H9 (cell line): ENCODE results near the gene BRD7. TPM values are rescaled to one million over a fixed set of nuclear protein-coding genes. Genes with fewer than 3 reads are reported as not detected.

Experiments
- DNase-seq: peaks from one replicate; pipeline ENCODE4 v3.0.0-alpha.2; 2017
- H2AFZ ChIP-seq: one replicate; pipeline ENCODE4 v1.6.1; 2013; ENCODE audit warnings: mild to moderate bottlenecking, low read length, control low read depth, moderate library complexity
- H2AK5ac ChIP-seq: 2 replicates; pipeline ENCODE4 v1.6.1; 2013; ENCODE audit warnings: low read length, control low read depth, mixed read lengths; ENCODE audit not compliant: insufficient read length
- H2BK120ac ChIP-seq: one replicate; pipeline ENCODE4 v1.6.1; 2013; ENCODE audit warnings: low read depth, mild to moderate bottlenecking, low read length, control low read depth, inconsistent platforms; ENCODE audit not compliant: poor library complexity, severe bottlenecking
- H2BK12ac ChIP-seq: 2 replicates; pipeline ENCODE4 v1.6.1; 2013; ENCODE audit warnings: low read length, control low read depth, mixed read lengths, low read depth; ENCODE audit not compliant: insufficient read length
- H2BK15ac ChIP-seq: 2 replicates; pipeline ENCODE4 v1.6.1; 2013; ENCODE audit warnings: low read depth, low read length, control low read depth
- H2BK20ac ChIP-seq: one replicate; pipeline ENCODE4 v1.6.1; 2013; ENCODE audit warnings: low read depth, mild to moderate bottlenecking, low read length, control low read depth, inconsistent platforms; ENCODE audit not compliant: poor library complexity, severe bottlenecking
- H2BK5ac ChIP-seq: 2 replicates; pipeline ENCODE4 v1.6.1; 2013; ENCODE audit warnings: low read length, control low read depth, mixed read lengths; ENCODE audit not compliant: insufficient read length
- H3K14ac ChIP-seq: 2 replicates; pipeline ENCODE4 v1.6.1; 2013; ENCODE audit warnings: low read length, control low read depth; ENCODE audit not compliant: insufficient read depth
- H3K18ac ChIP-seq: 2 replicates; pipeline ENCODE4 v1.6.1; 2013; ENCODE audit warnings: low read depth, mild to moderate bottlenecking, mixed read lengths, low read length, control low read depth; ENCODE audit not compliant: insufficient read length
- H3K23ac ChIP-seq: 2 replicates; pipeline ENCODE4 v1.6.1; 2013; ENCODE audit warnings: low read length, control low read depth, mixed read lengths, low read depth; ENCODE audit not compliant: insufficient read length
- H3K23me2 ChIP-seq: 2 replicates; pipeline ENCODE4 v1.6.1; 2013; ENCODE audit warnings: low read depth, mild to moderate bottlenecking, mixed read lengths, low read length, control low read depth; ENCODE audit not compliant: insufficient read length, poor library complexity, severe bottlenecking
- H3K27ac ChIP-seq: 2 replicates; pipeline ENCODE4 v1.5.1; 2013; ENCODE audit warnings: low read length, control low read depth, mixed read lengths, low read depth; ENCODE audit not compliant: insufficient read length
- H3K27me3 ChIP-seq: 2 replicates; pipeline ENCODE4 v1.6.1; 2013; ENCODE audit warnings: low read length, control low read depth, inconsistent platforms; ENCODE audit not compliant: insufficient read depth
- H3K4ac ChIP-seq: 2 replicates; pipeline ENCODE4 v1.6.1; 2013; ENCODE audit warnings: low read depth, mild to moderate bottlenecking, control low read depth, inconsistent platforms, low read length, moderate library complexity
- H3K4me1 ChIP-seq: 2 replicates; pipeline ENCODE4 v1.6.1; 2013; ENCODE audit warnings: low read length, control low read depth, inconsistent platforms; ENCODE audit not compliant: insufficient read depth
- H3K4me2 ChIP-seq: 2 replicates; pipeline ENCODE4 v1.6.1; 2013; ENCODE audit warnings: low read length, control low read depth, mixed read lengths; ENCODE audit not compliant: insufficient read length, insufficient read depth
- H3K56ac ChIP-seq: 2 replicates; pipeline ENCODE4 v1.6.1; 2013; ENCODE audit warnings: low read depth, mild to moderate bottlenecking, mixed read lengths, low read length, control low read depth; ENCODE audit not compliant: insufficient read length
- H3K79me1 ChIP-seq: 2 replicates; pipeline ENCODE4 v1.6.1; 2013; ENCODE audit warnings: low read depth, mild to moderate bottlenecking, moderate library complexity, low read length, control low read depth, inconsistent platforms; ENCODE audit not compliant: insufficient read depth, poor library complexity, severe bottlenecking
- H3K79me2 ChIP-seq: 2 replicates; pipeline ENCODE4 v1.6.1; 2013; ENCODE audit warnings: low read length, control low read depth, inconsistent platforms; ENCODE audit not compliant: insufficient read depth
- H3K9ac ChIP-seq: 2 replicates; pipeline ENCODE4 v1.6.1; 2013; ENCODE audit warnings: low read length, control low read depth, mixed read lengths; ENCODE audit not compliant: insufficient read length; ENCODE audit errors: extremely low read depth
- H3K9me3 ChIP-seq: one replicate; pipeline ENCODE4 v1.6.1; 2013; ENCODE audit warnings: low read depth, low read length, inconsistent platforms; ENCODE audit not compliant: control insufficient read depth
- H3T11ph ChIP-seq: one replicate; pipeline ENCODE4 v1.6.1; 2013; ENCODE audit warnings: mild to moderate bottlenecking, low read length, control low read depth, inconsistent platforms
- H4K20me1 ChIP-seq: one replicate; pipeline ENCODE4 v1.6.1; 2013; ENCODE audit not compliant: control insufficient read depth, insufficient read length, insufficient read depth
- H4K5ac ChIP-seq: 2 replicates; pipeline ENCODE4 v1.6.1; 2013; ENCODE audit warnings: low read depth, mild to moderate bottlenecking, mixed read lengths, low read length, control low read depth; ENCODE audit not compliant: insufficient read length
- H4K8ac ChIP-seq: replicated peaks from 2 replicates; pipeline ENCODE4 v1.6.1; 2013; ENCODE audit warnings: low read length, control low read depth, mixed read lengths, low read depth; ENCODE audit not compliant: insufficient read length
- H4K91ac ChIP-seq: 2 replicates; pipeline ENCODE4 v1.6.1; 2013; ENCODE audit warnings: low read depth, mild to moderate bottlenecking, moderate library complexity, mixed read lengths, low read length, control low read depth; ENCODE audit not compliant: insufficient read length
- H3K27ac Mint-ChIP-seq, 3 experiments: 2 replicates in 2 of 3; 3 replicates in 1 of 3; pipeline ENCODE4 v1.8.0; 2020 to 2021; ENCODE audit warnings: mixed read lengths in 3 of 3, mild to moderate bottlenecking in 1 of 3, moderate library complexity in 1 of 3
- H3K27me3 Mint-ChIP-seq: 2 replicates; pipeline ENCODE4 v1.8.0; 2021; ENCODE audit warnings: low read depth, mild to moderate bottlenecking, moderate library complexity, mixed read lengths
- H3K36me3 Mint-ChIP-seq, 3 experiments: 2 replicates in 2 of 3; 3 replicates in 1 of 3; pipeline ENCODE4 v1.8.0; 2020 to 2021; ENCODE audit warnings: low read depth in 3 of 3, mixed read lengths in 3 of 3; ENCODE audit not compliant: insufficient read depth in 1 of 3
- H3K4me1 Mint-ChIP-seq, 2 experiments: 2 replicates each; pipeline ENCODE4 v1.8.0; 2020; ENCODE audit warnings: mixed read lengths in 2 of 2
- H3K4me3 Mint-ChIP-seq, 2 experiments: 2 replicates in 1 of 2; 3 replicates in 1 of 2; pipeline ENCODE4 v1.8.0; 2020 to 2021; ENCODE audit warnings: mild to moderate bottlenecking in 2 of 2, mixed read lengths in 2 of 2, moderate library complexity in 1 of 2
- H3K9me3 Mint-ChIP-seq, 2 experiments: 2 replicates in 1 of 2; 3 replicates in 1 of 2; pipeline ENCODE4 v1.8.0; 2020; ENCODE audit warnings: mild to moderate bottlenecking in 2 of 2, mixed read lengths in 2 of 2, moderate library complexity in 1 of 2
- WGBS: extraction: QIAGEN DNeasy Blood & Tissue Kit; methylation state at CpG from one replicate; pipeline ENCODE4 v1.1.7; 2013; ENCODE audit warnings: missing lambda C conversion rate, low lambda C conversion rate, mixed read lengths; ENCODE audit not compliant: insufficient read length; ENCODE audit errors: extremely low coverage; 5-methylcytosine and 5-hydroxymethylcytosine counted together
- long read RNA-seq: library from polyadenylated mRNA; unstranded; transcript quantifications from one replicate; pipeline ENCODE4 v2.0.0, GENCODE V29; 2020
- total RNA-seq: library from RNA; stranded (reverse); gene quantifications from 2 replicates; pipeline ENCODE4 v1.2.1, GENCODE V29; 2021
- TF ChIP-seq, protein P1 (sequence below): fragments of 200-600 bp; sonication (generic); conservative IDR thresholded peaks from 3 replicates; pipeline ENCODE4 v1.8.0; 2021; ENCODE audit warnings: antibody characterized with exemption, mild to moderate bottlenecking

The BRD7 gene
- 107 and 112 TPM in 2 replicates for total RNA-seq
- long read RNA-seq, full-length matches to known transcripts: 7 of 23 reads
- long read RNA-seq, partial matches to known transcripts: 14 of 23 reads
- long read RNA-seq, other reads (novel, unspliced or antisense): 2 of 23 reads

DNA sequence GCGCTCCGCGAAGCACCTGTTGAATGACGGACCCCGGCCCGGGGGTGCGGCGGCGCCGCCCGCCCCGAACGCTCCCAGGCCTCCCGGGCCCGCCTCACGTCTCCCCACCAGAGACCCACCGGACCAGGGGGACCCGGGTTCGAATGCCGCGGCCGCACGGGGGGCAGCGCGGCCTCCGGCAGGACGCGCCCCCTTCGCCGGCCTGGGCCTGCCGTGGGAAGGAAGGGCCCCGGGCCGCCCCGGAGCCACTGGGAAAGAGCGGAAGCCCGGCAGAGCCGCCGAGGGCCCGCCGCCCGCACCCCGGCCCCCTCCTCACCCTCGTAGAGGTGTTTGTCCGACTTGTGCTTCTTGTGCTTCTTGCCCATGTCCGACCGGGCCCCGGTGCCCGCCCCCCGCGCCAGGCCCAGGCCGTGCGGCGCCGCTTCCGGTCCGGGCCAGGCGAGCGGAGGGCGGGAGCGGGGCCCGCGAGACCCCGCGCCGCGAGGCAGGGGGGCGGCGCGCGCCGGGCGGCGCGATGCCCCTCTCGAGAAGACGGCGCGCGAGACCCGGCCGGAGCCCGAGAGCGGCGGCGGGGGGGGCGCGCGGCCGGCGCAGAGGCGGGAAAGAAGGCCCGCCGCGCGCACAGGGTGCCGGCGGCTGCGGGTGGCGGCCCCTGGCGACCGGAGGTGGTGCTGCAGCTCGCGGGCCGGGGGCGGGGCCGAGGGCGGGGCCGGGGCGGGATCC lies at the start of gene BRD7:
Gene BRD7, minus strand, starts transcription at position 579 of the 723 bp plus-strand sequence. Its CDS starts 214 bp downstream, at position 365.
- Histone ChIP-seq H3K9me3 (no peaks in the 10 kb centered on the region), H2AK5ac (no peak within 1 kb of the TSS), H3K14ac (no peak within 1 kb of the TSS), H4K20me1 (no peaks in the 10 kb centered on the region), H3K18ac (no peak within 1 kb of the TSS), H2BK12ac (no peak within 1 kb of the TSS), H3K79me2 (peaks cover 2% of the 10 kb centered on the region; the same call in 1 of the 2 replicates), H3K4me2 (peak within 1 kb of the TSS; percentile 89), H2BK5ac (no peak within 1 kb of the TSS), H3K27me3 (no peaks in the 10 kb centered on the region), H4K8ac (no peak within 1 kb of the TSS), H3T11ph (no peak within 1 kb of the TSS), H3K23me2 (peaks cover 4% of the 10 kb centered on the region), H2BK20ac (no peak within 1 kb of the TSS), H3K79me1 (peaks cover 4% of the 10 kb centered on the region), H3K27ac (no peak within 1 kb of the TSS), H3K4ac (no peak within 1 kb of the TSS), H2BK15ac (no peak within 1 kb of the TSS), H4K91ac (no peak within 1 kb of the TSS), H2BK120ac (no peak within 1 kb of the TSS), H2AFZ (peak within 1 kb of the TSS; percentile 78), H3K4me1 (no peaks in the 10 kb centered on the region), H3K56ac (no peak within 1 kb of the TSS), H3K9ac (peak within 1 kb of the TSS; percentile 70), H4K5ac (no peak within 1 kb of the TSS), H3K23ac (no peak within 1 kb of the TSS)
- peaks cover 12% of the 10 kb centered on the region for H3K27me3 Mint-ChIP-seq
- peak; percentile 74 for DNase-seq
- no CpG with 5 or more reads among the region's 109 CpGs for WGBS
- no peaks in the 10 kb centered on the region for H3K9me3 Mint-ChIP-seq
- H3K36me3 Mint-ChIP-seq: peaks cover 19 to 34% (median 30%) of the 10 kb centered on the region in 3 experiments; a peak in 6 of 7 replicates
- TF ChIP-seq, protein P1, sequence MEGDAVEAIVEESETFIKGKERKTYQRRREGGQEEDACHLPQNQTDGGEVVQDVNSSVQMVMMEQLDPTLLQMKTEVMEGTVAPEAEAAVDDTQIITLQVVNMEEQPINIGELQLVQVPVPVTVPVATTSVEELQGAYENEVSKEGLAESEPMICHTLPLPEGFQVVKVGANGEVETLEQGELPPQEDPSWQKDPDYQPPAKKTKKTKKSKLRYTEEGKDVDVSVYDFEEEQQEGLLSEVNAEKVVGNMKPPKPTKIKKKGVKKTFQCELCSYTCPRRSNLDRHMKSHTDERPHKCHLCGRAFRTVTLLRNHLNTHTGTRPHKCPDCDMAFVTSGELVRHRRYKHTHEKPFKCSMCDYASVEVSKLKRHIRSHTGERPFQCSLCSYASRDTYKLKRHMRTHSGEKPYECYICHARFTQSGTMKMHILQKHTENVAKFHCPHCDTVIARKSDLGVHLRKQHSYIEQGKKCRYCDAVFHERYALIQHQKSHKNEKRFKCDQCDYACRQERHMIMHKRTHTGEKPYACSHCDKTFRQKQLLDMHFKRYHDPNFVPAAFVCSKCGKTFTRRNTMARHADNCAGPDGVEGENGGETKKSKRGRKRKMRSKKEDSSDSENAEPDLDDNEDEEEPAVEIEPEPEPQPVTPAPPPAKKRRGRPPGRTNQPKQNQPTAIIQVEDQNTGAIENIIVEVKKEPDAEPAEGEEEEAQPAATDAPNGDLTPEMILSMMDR: peak; percentile 54; the same call in 2 of the 3 replicates
- H3K27ac Mint-ChIP-seq: peak within 1 kb of the TSS; percentile 43 to 93 (median 85); a peak in 6 of 7 replicates
- H3K4me3 Mint-ChIP-seq: peak within 1 kb of the TSS; percentile 88 to 97
- H3K4me1 Mint-ChIP-seq: peaks cover 26 to 27% of the 10 kb centered on the region in 2 experiments
